ENCODE data around the gene ITGA4.
"Not testable (repeated sequence)": the region's sequence is repeated elsewhere in the genome, so short reads cannot be mapped to it uniquely, and the experiment has no call there.

Gene ITGA4

GRCh38 chr2:181440919-181441318 lies 16.3 kb upstream of the ITGA4 start:
- H3K27ac ChIP-seq, result no peak overlapping the region
- CTCF ChIA-PET, result interaction anchor here (1.2 kb wide), 1 partner anchor 25 kb away, joined by 4 read pairs; no protein-coding TSS in a partner anchor
- TF ChIP-seq CTCF (conservative IDR thresholded peaks at IDR 0.05; ENCODE audit: low read depth), result no peak
- POLR2A ChIA-PET (ENCODE audit: low non-redundant PET), result no interaction called here
- no peak for DNase-seq (ENCODE audit: low spot score)

GRCh38 chr2:181441670-181442069 lies 15.5 kb upstream of the ITGA4 start:
- H3K27ac ChIP-seq, result no peak overlapping the region
- DNase-seq (ENCODE audit: low spot score), result no peak
- ChIA-PET CTCF (interaction anchor here (0.7 to 1.2 kb wide), 2 partner anchors 13 to 25 kb away, joined by 4 read pairs; no protein-coding TSS in a partner anchor), POLR2A (ENCODE audit: low non-redundant PET) (no interaction called here)
- TF ChIP-seq CTCF (conservative IDR thresholded peaks at IDR 0.05; ENCODE audit: low read depth), result no peak

- CTCF ChIA-PET, result no interaction called here
- POLR2A ChIA-PET (ENCODE audit: low non-redundant PET), result no interaction called here
- TF ChIP-seq CTCF (conservative IDR thresholded peaks at IDR 0.05; ENCODE audit: low read depth), result no peak
- no peak overlapping the region for H3K27ac ChIP-seq
- DNase-seq (ENCODE audit: low spot score), result no peak
These were observed 12.5 kb upstream of the ITGA4 start for GRCh38 chr2:181444654-181445053.

- POLR2A ChIA-PET (ENCODE audit: low non-redundant PET), result interaction anchor here (0.6 kb wide), 1 partner anchor 1150 kb away, joined by 3 read pairs; no protein-coding TSS in a partner anchor
- no peak overlapping the region for H3K27ac ChIP-seq
- DNase-seq (ENCODE audit: low spot score), result no peak
- TF ChIP-seq CTCF (conservative IDR thresholded peaks at IDR 0.05; ENCODE audit: low read depth), result no peak
- CTCF ChIA-PET, result interaction anchor here (0.7 kb wide), 1 partner anchor 342 kb away, joined by 3 read pairs; no protein-coding TSS in a partner anchor
These were observed 10.2 kb upstream of the ITGA4 start for GRCh38 chr2:181446985-181447384.

- DNase-seq (ENCODE audit: low spot score); H3K27ac ChIP-seq; CTCF ChIA-PET; POLR2A ChIA-PET (ENCODE audit: low non-redundant PET): not testable (repeated sequence)
These were observed 7.9 kb upstream of the ITGA4 start for GRCh38 chr2:181449278-181449677.

GRCh38 chr2:181454686-181455450 lies 2.3 kb upstream of the ITGA4 start:
- DNase-seq (ENCODE audit: low spot score), result no peak
- ChIA-PET CTCF (interaction anchor here (0.6 kb wide), 1 partner anchor 13 kb away, joined by 4 read pairs; no protein-coding TSS in a partner anchor), POLR2A (ENCODE audit: low non-redundant PET) (no interaction called here)
- TF ChIP-seq CTCF (conservative IDR thresholded peaks at IDR 0.05; ENCODE audit: low read depth), result no peak
- H3K27ac ChIP-seq, result no peak overlapping the region

- POLR2A ChIA-PET (ENCODE audit: low non-redundant PET), result no interaction called here
- no peak overlapping the region for H3K27ac ChIP-seq
These were observed 496 bp upstream of the ITGA4 start for GRCh38 chr2:181456660-181457120.

More at GRCh38 chr2:181456660-181457120, 496 bp upstream of the ITGA4 start:
- no peak for TF ChIP-seq CTCF (conservative IDR thresholded peaks at IDR 0.05; ENCODE audit: low read depth)
- CTCF ChIA-PET, result interaction anchor here (0.6 to 1.0 kb wide), 4 partner anchors 146 to 1331 kb away, joined by 3 to 5 read pairs (median 4); no protein-coding TSS in a partner anchor
- DNase-seq (ENCODE audit: low spot score), result no peak
